IMR-90 (cell line): ENCODE data around the gene KCNJ6. TPM values are rescaled to one million over a fixed set of nuclear protein-coding genes. Genes with fewer than 3 reads are reported as not detected.

ENCODE experiments used
- ATAC-seq: fragments of 200-7000 bp; cut with Tn5 transposase; 2 replicates; pipeline ENCODE4 v1.9.1; 2020; ENCODE audit warnings: low read depth, mild to moderate bottlenecking, moderate library complexity
- BruUV-seq: library from RNA; stranded (reverse); fragments of 400-500 nt; replicated peaks from 2 replicates; lab custom pipeline; 2021; lab: Mats Ljungman, UMichigan
- CTCF ChIA-PET: fragments of 300-600 bp; formaldehyde crosslinking; extraction: SDS; loops from one replicate; lab custom pipeline; 2021; ENCODE audit warnings: antibody characterized with exemption; lab: Yijun Ruan, JAX
- POLR2A ChIA-PET: fragments of 300-600 bp; sonication (Branson Sonifier 250); formaldehyde crosslinking; loops from one replicate; lab custom pipeline; 2022; ENCODE audit warnings: antibody characterized with exemption; ENCODE audit not compliant: unreplicated experiment; lab: Charles Lee
- DNase-seq: peaks from one replicate; pipeline ENCODE4 v3.0.0; 2013
- H2AFZ ChIP-seq: replicated peaks from 2 replicates; pipeline ENCODE3; 2013; ENCODE audit warnings: low read length, mild to moderate bottlenecking; ENCODE audit not compliant: poor library complexity
- H2AK5ac ChIP-seq: 2 replicates; pipeline ENCODE4 v1.6.1; 2013; ENCODE audit warnings: low read depth, low read length, inconsistent platforms
- H2AK9ac ChIP-seq: replicated peaks from 2 replicates; pipeline ENCODE3; 2013; ENCODE audit warnings: mild to moderate bottlenecking, low read depth, low read length, moderate library complexity; ENCODE audit not compliant: poor library complexity
- H2BK120ac ChIP-seq: 2 replicates; pipeline ENCODE4 v1.6.1; 2013; ENCODE audit warnings: low read depth, low read length, inconsistent platforms
- H2BK15ac ChIP-seq: 3 replicates; pipeline ENCODE4 v1.6.1; 2013; ENCODE audit warnings: low read depth, low read length, inconsistent platforms
- H2BK20ac ChIP-seq: 2 replicates; pipeline ENCODE4 v1.6.1; 2013; ENCODE audit warnings: low read depth, mild to moderate bottlenecking, inconsistent platforms, low read length, moderate library complexity
- H2BK5ac ChIP-seq: 2 replicates; pipeline ENCODE4 v1.6.1; 2013; ENCODE audit warnings: mild to moderate bottlenecking, low read depth, low read length, inconsistent platforms; ENCODE audit not compliant: poor library complexity, severe bottlenecking
- H3K14ac ChIP-seq: replicated peaks from 2 replicates; pipeline ENCODE4 v1.6.1; 2013; ENCODE audit warnings: low read depth, low read length, inconsistent platforms
- H3K18ac ChIP-seq: 2 replicates; pipeline ENCODE4 v1.6.1; 2013; ENCODE audit warnings: low read depth, low read length, control low read depth
- H3K23ac ChIP-seq: 2 replicates; pipeline ENCODE4 v1.6.1; 2013; ENCODE audit warnings: low read depth, low read length, inconsistent platforms
- H3K27ac ChIP-seq: 2 replicates; pipeline ENCODE4 v1.5.1; 2013; ENCODE audit warnings: mild to moderate bottlenecking, control low read depth, low read length; ENCODE audit not compliant: insufficient read depth
- H3K27me3 ChIP-seq: 2 replicates; pipeline ENCODE4 v1.6.1; 2013; ENCODE audit warnings: low read length; ENCODE audit not compliant: control insufficient read depth, insufficient read depth
- H3K36me3 ChIP-seq: 2 replicates; pipeline ENCODE4 v1.6.1; 2013; ENCODE audit warnings: low read length, mixed read lengths; ENCODE audit not compliant: control insufficient read depth, insufficient read depth
- H3K4ac ChIP-seq: 2 replicates; pipeline ENCODE4 v1.6.1; 2013; ENCODE audit warnings: low read depth, low read length, inconsistent platforms
- H3K4me1 ChIP-seq: 2 replicates; pipeline ENCODE4 v1.6.1; 2013; ENCODE audit warnings: low read length, mixed read lengths; ENCODE audit not compliant: control insufficient read depth, insufficient read depth
- H3K4me2 ChIP-seq: 2 replicates; pipeline ENCODE4 v1.6.1; 2013; ENCODE audit warnings: low read depth, mild to moderate bottlenecking, control low read depth, low read length, moderate library complexity
- H3K4me3 ChIP-seq: 2 replicates; pipeline ENCODE4 v1.5.1; 2013; ENCODE audit warnings: low read depth, mild to moderate bottlenecking, control low read depth, low read length, moderate library complexity; ENCODE audit not compliant: insufficient read depth
- H3K56ac ChIP-seq: 2 replicates; pipeline ENCODE4 v1.6.1; 2013; ENCODE audit warnings: low read length, inconsistent platforms; ENCODE audit not compliant: insufficient read depth; ENCODE audit errors: extremely low read depth
- H3K79me1 ChIP-seq, 2 experiments: 2 replicates each; pipeline ENCODE4 v1.6.1; 2013; ENCODE audit warnings: low read length in 2 of 2, inconsistent platforms in 1 of 2, low read depth in 1 of 2
- H3K9ac ChIP-seq: 2 replicates; pipeline ENCODE4 v1.6.1; 2013; ENCODE audit warnings: low read depth, low read length, control low read depth
- H3K9me1 ChIP-seq: 2 replicates; pipeline ENCODE4 v1.6.1; 2013; ENCODE audit warnings: low read length, inconsistent platforms; ENCODE audit not compliant: insufficient read depth
- H3K9me3 ChIP-seq: 2 replicates; pipeline ENCODE4 v1.6.1; 2013; ENCODE audit warnings: low read length; ENCODE audit not compliant: control insufficient read depth, insufficient read depth
- H4K20me1 ChIP-seq: 2 replicates; pipeline ENCODE4 v1.6.1; 2013; ENCODE audit warnings: low read length, inconsistent platforms; ENCODE audit not compliant: insufficient read depth
- H4K5ac ChIP-seq: 2 replicates; pipeline ENCODE4 v1.6.1; 2013; ENCODE audit warnings: mild to moderate bottlenecking, low read depth, low read length, control low read depth
- H4K8ac ChIP-seq, 2 experiments: 2 replicates each; pipeline ENCODE4 v1.6.1; 2013; ENCODE audit warnings: low read depth in 2 of 2, low read length in 2 of 2, control low read depth in 1 of 2, inconsistent platforms in 1 of 2
- H4K91ac ChIP-seq: 2 replicates; pipeline ENCODE4 v1.6.1; 2013; ENCODE audit warnings: low read depth, low read length, inconsistent platforms; ENCODE audit not compliant: insufficient read depth
- BHLHE40 ChIP-seq: fragments of 150-350 bp; IDR thresholded peaks from 2 replicates; pipeline ENCODE4 v1.6.1; 2016; ENCODE audit warnings: mild to moderate bottlenecking, low read depth, low read length
- CEBPB ChIP-seq: IDR thresholded peaks from 2 replicates; pipeline ENCODE4 v1.6.1; 2012; ENCODE audit warnings: low read depth, low read length, improper control_type of control experiment
- CHD1 ChIP-seq: IDR thresholded peaks from 2 replicates; pipeline ENCODE4 v1.6.1; 2012; ENCODE audit warnings: low read depth, low read length, improper control_type of control experiment
- CTCF ChIP-seq: conservative IDR thresholded peaks from 2 replicates; pipeline ENCODE4 v1.5.1; 2012; ENCODE audit warnings: mild to moderate bottlenecking, low read depth, low read length, improper control_type of control experiment
- ELK1 ChIP-seq: fragments of 150-350 bp; IDR thresholded peaks from 2 replicates; pipeline ENCODE4 v1.6.1; 2016; ENCODE audit warnings: low read depth, mild to moderate bottlenecking, low read length, moderate library complexity, borderline replicate concordance
- FOS ChIP-seq: fragments of 150-350 bp; IDR thresholded peaks from 2 replicates; pipeline ENCODE4 v1.6.1; 2016; ENCODE audit warnings: low read depth, low read length
- MAFK ChIP-seq: IDR thresholded peaks from 2 replicates; pipeline ENCODE4 v1.6.1; 2012; ENCODE audit warnings: low read depth, low read length, improper control_type of control experiment
- MAZ ChIP-seq: IDR thresholded peaks from 2 replicates; pipeline ENCODE4 v1.6.1; 2012; ENCODE audit warnings: low read depth, mild to moderate bottlenecking, low read length, improper control_type of control experiment, moderate library complexity, borderline replicate concordance
- MXI1 ChIP-seq: IDR thresholded peaks from 2 replicates; pipeline ENCODE4 v1.6.1; 2012; ENCODE audit warnings: low read depth, mild to moderate bottlenecking, low read length, moderate library complexity, borderline replicate concordance
- NFE2L2 ChIP-seq: fragments of 150-350 bp; IDR thresholded peaks from 2 replicates; pipeline ENCODE4 v1.6.1; 2016; ENCODE audit warnings: low read depth, mild to moderate bottlenecking, low read length
- POLR2A ChIP-seq: IDR thresholded peaks from 2 replicates; pipeline ENCODE4 v1.6.1; 2012; ENCODE audit warnings: mild to moderate bottlenecking, low read depth, low read length
- RAD21 ChIP-seq: IDR thresholded peaks from 2 replicates; pipeline ENCODE4 v1.6.1; 2012; ENCODE audit warnings: low read length, improper control_type of control experiment
- RCOR1 ChIP-seq: IDR thresholded peaks from 2 replicates; pipeline ENCODE4 v1.6.1; 2012; ENCODE audit warnings: mild to moderate bottlenecking, low read length, improper control_type of control experiment; ENCODE audit not compliant: insufficient replicate concordance
- RFX5 ChIP-seq: IDR thresholded peaks from 2 replicates; pipeline ENCODE4 v1.8.0; 2012; ENCODE audit warnings: low read depth, mild to moderate bottlenecking, low read length, moderate library complexity
- SMC3 ChIP-seq: fragments of 150-350 bp; IDR thresholded peaks from 2 replicates; pipeline ENCODE4 v1.6.1; 2016; ENCODE audit warnings: low read depth, mild to moderate bottlenecking, antibody characterized with exemption, low read length, moderate library complexity
- USF2 ChIP-seq: fragments of 150-350 bp; IDR thresholded peaks from 2 replicates; pipeline ENCODE4 v1.6.1; 2017; ENCODE audit warnings: mild to moderate bottlenecking, antibody characterized with exemption, low read length, low read depth
- WGBS, 2 experiments: methylation state at CpG; one replicate each; pipeline versions ENCODE4 v1.1.5 to v1.1.7; 2013; ENCODE audit warnings: missing lambda C conversion rate in 2 of 2; ENCODE audit not compliant: insufficient read length in 1 of 2; ENCODE audit errors: extremely low coverage in 2 of 2; 5-methylcytosine and 5-hydroxymethylcytosine counted together
- dilution Hi-C: fragments of 300-500 bp; cut with HindIII; formaldehyde crosslinking; loops from one replicate; pipeline ENCODE4 v1.14.3; 2018; ENCODE audit warnings: low sequenced_read_pairs; ENCODE audit not compliant: unreplicated experiment
- in situ Hi-C: fragments of 300-500 bp; cut with MboI; formaldehyde crosslinking; loops from 3 replicates; pipeline ENCODE4 v1.14.3; 2019; ENCODE audit warnings: low sequenced_read_pairs, inconsistent platforms, mixed read lengths
- intact Hi-C: fragments of 100-400 bp; cut with micrococcal nuclease; formaldehyde crosslinking; loops from 2 replicates; pipeline ENCODE4 v1.10.0; 2022
- polyA plus RNA-seq, 3 experiments: library from polyadenylated mRNA; depleted of rRNA; stranded (reverse); fragments of >200 nt; gene quantifications; 2 replicates each; pipeline ENCODE4 v1.2.3, GENCODE V29; 2012; ENCODE audit warnings: low replicate concordance in 1 of 3
- total RNA-seq: library from RNA; depleted of rRNA; stranded (reverse); fragments of >200 nt; gene quantifications from 2 replicates; pipeline ENCODE4 v1.2.3, GENCODE V29; 2012

The KCNJ6 gene
- total and polyA plus RNA-seq, 2 of the 4 experiments (the other 2 are of a cell fraction) = under 0.01 to 0.02 TPM

GRCh38 chr21:37855271-37855646 lies 61.0 kb downstream of the KCNJ6 start:
- Histone ChIP-seq H3K9me1 (peaks cover 12% of the 10 kb centered on the region), H3K4me3 (peak overlapping the region; percentile 19; the same call in 1 of the 2 replicates), H2BK15ac (peak overlapping the region; percentile 85; the same call in 2 of the 3 replicates), H3K36me3 (no peaks in the 10 kb centered on the region), H2AFZ (no peak overlapping the region), H3K14ac (peak overlapping the region; percentile 86), H4K5ac (peak overlapping the region; percentile 96; the same call in 1 of the 2 replicates), H3K18ac (peak overlapping the region; percentile 100), H2BK120ac (peak overlapping the region; percentile 96), H4K8ac (peak overlapping the region; percentile 84 to 91), H4K20me1 (no peaks in the 10 kb centered on the region), H3K23ac (peak overlapping the region; percentile 82), H3K79me1 (no peaks in the 10 kb centered on the region; a peak in 1 of 4 replicates), H3K4ac (peak overlapping the region; percentile 93; the same call in 1 of the 2 replicates), H3K4me1 (peaks cover 20% of the 10 kb centered on the region), H2BK5ac (peak overlapping the region; percentile 98), H3K27me3 (no peaks in the 10 kb centered on the region), H3K4me2 (peak overlapping the region; percentile 77), H3K9ac (peak overlapping the region; percentile 19; the same call in 1 of the 2 replicates), H2AK5ac (peak overlapping the region; percentile 50), H3K56ac (peak overlapping the region; percentile 97), H2AK9ac (no peak overlapping the region), H4K91ac (peak overlapping the region; percentile 93), H3K9me3 (no peaks in the 10 kb centered on the region), H3K27ac (peak overlapping the region; percentile 95), H2BK20ac (peak overlapping the region; percentile 96)
- dilution Hi-C loops (no loop called here), in situ Hi-C loops (no loop called here), intact Hi-C loops (loop anchor here (2.0 to 5.0 kb wide), 3 partner anchors 38 to 68 kb away; partner anchors contain the start of gene KCNJ6)
- ATAC-seq = peak; percentile 31
- WGBS, 2 experiments = no CpG with 5 or more reads among the region's 2 CpGs
- CTCF ChIA-PET = interaction anchor here (0.6 to 1.6 kb wide), 2 partner anchors 16 to 96 kb away, joined by 3 to 4 read pairs; no protein-coding TSS in a partner anchor
- DNase-seq = no peak
- POLR2A ChIA-PET = interaction anchor here (0.9 to 1.5 kb wide), 2 partner anchors 15 to 16 kb away, joined by 3 to 11 read pairs; no protein-coding TSS in a partner anchor
- TF ChIP-seq FOS = no peak
- TF ChIP-seq BHLHE40 = no peak
- no peak for TF ChIP-seq MAZ
- TF ChIP-seq POLR2A = no peak
- TF ChIP-seq RFX5 = no peak
- TF ChIP-seq USF2 = no peak
- no peak for TF ChIP-seq MAFK
- no peak for TF ChIP-seq ELK1
- no peak for TF ChIP-seq MXI1
- TF ChIP-seq SMC3 = no peak
- no peak for TF ChIP-seq RCOR1
- TF ChIP-seq CTCF = no peak
- TF ChIP-seq NFE2L2 = no peak
- TF ChIP-seq CEBPB = no peak
- no peak for TF ChIP-seq RAD21
- no peak for TF ChIP-seq CHD1
- BruUV-seq = no TSS peak
